DMS153 treated with DMSO at 0.1 percent for 48 hours (cell line): ENCODE measurements around the gene GRAMD1B.

Experiments
- DNase-seq: peaks from one replicate; lab custom pipeline; 2025; ENCODE audit not compliant: unreplicated experiment; lab: John Stamatoyannopoulos, UW

Gene GRAMD1B

GRCh38 chr11:123408619-123409455, 21.2 kb upstream of the GRAMD1B start:
- no peak for DNase-seq

GRCh38 chr11:123409456-123410217, 20.4 kb upstream of the GRAMD1B start:
- no peak for DNase-seq

GRCh38 chr11:123410218-123410549, 19.9 kb upstream of the GRAMD1B start:
- no peak for DNase-seq

- DNase-seq: no peak
These were observed 16.4 kb upstream of the GRAMD1B start for GRCh38 chr11:123413636-123414035.

- no peak for DNase-seq
These were observed 13.5 kb upstream of the GRAMD1B start for GRCh38 chr11:123416566-123416965.

GRCh38 chr11:123418351-123419114, 11.5 kb upstream of the GRAMD1B start:
- no peak for DNase-seq

GRCh38 chr11:123419731-123420452, 10.2 kb upstream of the GRAMD1B start:
- no peak for DNase-seq

GRCh38 chr11:123421589-123421988, 8.5 kb upstream of the GRAMD1B start:
- DNase-seq: no peak

- no peak for DNase-seq
These were observed 4.7 kb upstream of the GRAMD1B start for GRCh38 chr11:123425367-123425766.

GRCh38 chr11:123426789-123427188, 3.3 kb upstream of the GRAMD1B start:
- DNase-seq: peak; percentile 19

GRCh38 chr11:123427405-123427804, 2.7 kb upstream of the GRAMD1B start:
- DNase-seq: no peak

- DNase-seq: no peak
These were observed 1.9 kb upstream of the GRAMD1B start for GRCh38 chr11:123428116-123428715.

GRCh38 chr11:123429336-123429735, 733 bp upstream of the GRAMD1B start:
- no peak for DNase-seq

GRCh38 chr11:123430721-123431497, 840 bp downstream of the GRAMD1B start:
- peak; percentile 30 for DNase-seq

- no peak for DNase-seq
These were observed 1.6 kb downstream of the GRAMD1B start for GRCh38 chr11:123431619-123432018.

- no peak for DNase-seq
These were observed 4.2 kb downstream of the GRAMD1B start for GRCh38 chr11:123434262-123434661.

GRCh38 chr11:123434911-123435310, 4.8 kb downstream of the GRAMD1B start:
- DNase-seq: peak; percentile 6

- no peak for DNase-seq
These were observed 7.3 kb downstream of the GRAMD1B start for GRCh38 chr11:123437236-123437979.

- no peak for DNase-seq
These were observed 8.1 kb downstream of the GRAMD1B start for GRCh38 chr11:123438131-123438627.
